T1000 (cell line): ENCODE results near the gene GRIN2A.

Source experiments
- DNase-seq: peaks from one replicate; lab custom pipeline; 2025; ENCODE audit warnings: mixed read lengths; lab: John Stamatoyannopoulos, UW

Gene GRIN2A

DNA sequence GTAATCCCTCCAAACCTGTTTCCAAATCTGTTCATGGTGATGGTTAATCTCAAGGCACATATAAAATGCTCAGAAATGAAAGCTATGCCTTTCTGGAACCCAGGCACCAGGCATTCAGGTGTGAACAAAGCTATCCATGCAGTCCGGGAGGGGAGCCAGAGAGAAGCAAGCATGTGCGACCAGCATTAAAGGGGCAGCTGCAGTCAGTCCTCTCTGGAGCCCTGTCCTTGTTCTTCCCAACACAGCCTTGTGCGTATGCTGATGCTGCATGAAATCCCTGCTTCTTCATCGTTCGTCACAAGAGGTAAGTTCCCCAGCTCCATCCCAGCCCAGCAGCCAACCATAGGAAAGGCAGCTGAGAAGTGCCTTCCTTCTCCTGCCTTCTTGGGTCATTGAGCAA lies 148.7 kb downstream of the GRIN2A start:
- no peak for DNase-seq

GRCh38 chr16:10031955-10032354 lies 150.3 kb downstream of the GRIN2A start:
- DNase-seq = no peak

DNA sequence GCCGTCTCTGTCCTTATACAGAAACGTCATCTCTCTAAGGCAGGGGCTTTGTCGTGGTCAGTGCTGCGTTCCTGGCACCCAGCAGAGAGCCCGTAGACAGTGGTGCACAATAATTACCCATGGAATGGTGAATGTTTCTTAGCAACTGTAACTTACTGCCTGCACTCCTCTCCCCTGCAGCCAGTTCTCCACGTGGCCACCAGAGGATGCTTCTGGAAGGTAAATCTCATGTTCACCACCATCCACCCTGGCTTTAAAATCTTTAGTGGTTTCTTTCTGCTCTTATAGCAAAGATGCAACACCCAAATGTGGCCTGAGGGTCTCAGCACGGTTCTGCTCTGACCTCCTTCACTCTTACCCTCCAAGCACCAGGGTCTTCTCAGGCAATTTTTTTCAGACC lies 150.8 kb downstream of the GRIN2A start:
- no peak for DNase-seq

- no peak for DNase-seq
Measured at GRCh38 chr16:10028644-10029043, 153.6 kb downstream of the GRIN2A start.

- DNase-seq = no peak
Measured at GRCh38 chr16:10027553-10027952, 154.7 kb downstream of the GRIN2A start.

DNA sequence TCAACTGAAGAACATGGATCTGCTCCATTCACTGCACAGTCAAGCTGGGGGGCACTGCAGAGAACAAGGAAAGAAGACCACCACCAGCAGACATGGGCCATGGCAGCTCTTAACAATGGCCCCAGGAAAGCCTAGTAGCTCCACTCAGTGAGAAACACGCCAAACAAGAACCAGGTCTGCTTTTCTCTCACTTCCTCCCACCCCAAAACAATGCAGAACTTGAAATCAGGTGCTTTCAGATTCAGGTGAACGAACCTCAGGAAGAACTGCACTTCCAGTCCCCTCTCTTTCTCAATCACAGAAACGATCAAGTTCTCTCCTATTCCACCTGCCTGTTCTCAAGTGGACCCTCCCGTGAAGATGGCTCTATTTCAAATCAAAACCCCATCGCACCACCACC lies 155.6 kb downstream of the GRIN2A start:
- no peak for DNase-seq

DNA sequence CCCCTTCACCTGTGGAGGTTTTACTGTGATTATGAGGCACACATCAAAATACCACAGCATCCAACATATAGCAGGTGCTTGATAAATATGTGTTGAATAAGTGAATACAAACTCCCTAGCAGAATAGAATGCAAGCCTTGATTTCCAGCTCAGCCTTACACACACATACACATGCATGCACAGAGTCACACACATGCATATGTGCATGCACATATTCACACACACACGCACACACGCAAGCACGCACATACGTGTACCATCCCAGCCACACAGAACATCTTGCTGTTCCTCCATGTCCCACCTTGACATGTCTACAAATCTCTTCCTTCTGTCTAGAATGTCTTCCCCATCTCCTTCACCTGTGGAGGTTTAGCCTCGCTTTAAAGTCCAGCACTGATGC lies 160.1 kb downstream of the GRIN2A start:
- DNase-seq = no peak

GRCh38 chr16:10020866-10021265 lies 161.4 kb downstream of the GRIN2A start:
- DNase-seq = no peak

DNA sequence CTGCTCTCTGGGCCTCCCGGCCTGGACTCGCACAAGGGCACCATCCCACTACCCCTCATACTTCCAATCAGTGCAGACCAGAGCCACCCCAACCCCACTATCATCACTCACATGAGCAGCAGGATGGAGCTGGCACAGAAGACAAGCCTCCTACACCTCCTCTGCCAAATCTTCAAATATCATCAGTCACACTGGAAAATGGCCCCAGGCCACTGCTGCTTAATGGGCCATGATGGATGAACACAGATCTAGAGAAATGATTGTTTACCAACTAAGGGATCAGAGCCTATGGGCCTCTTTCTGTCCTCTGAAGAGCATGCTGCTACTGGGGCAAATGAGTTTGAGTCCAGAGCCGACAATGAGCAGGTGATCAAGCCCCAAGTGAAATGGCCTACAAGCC lies 165.5 kb downstream of the GRIN2A start:
- DNase-seq = no peak

GRCh38 chr16:10015397-10015796 lies 166.8 kb downstream of the GRIN2A start:
- DNase-seq = no peak

DNA sequence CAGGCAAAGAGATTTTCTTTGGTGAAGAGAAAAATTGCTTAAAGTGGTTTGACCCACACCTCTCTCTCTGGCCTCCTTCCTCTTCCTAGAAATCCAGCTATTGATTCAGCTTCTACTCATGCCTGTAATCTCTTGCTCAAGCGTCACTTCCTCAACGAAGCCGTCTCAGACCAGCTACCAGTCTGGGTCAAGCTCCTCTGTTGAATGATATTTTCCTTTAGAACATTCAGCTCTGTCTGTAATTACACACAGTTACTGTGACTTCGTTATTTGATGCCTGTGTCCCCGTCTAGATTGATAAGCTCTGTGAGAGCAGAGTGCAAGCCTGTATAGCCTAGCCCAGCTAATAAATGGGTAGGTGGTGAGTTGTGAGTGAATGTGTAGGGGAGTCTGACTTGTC lies 168.5 kb downstream of the GRIN2A start:
- DNase-seq = no peak

DNA sequence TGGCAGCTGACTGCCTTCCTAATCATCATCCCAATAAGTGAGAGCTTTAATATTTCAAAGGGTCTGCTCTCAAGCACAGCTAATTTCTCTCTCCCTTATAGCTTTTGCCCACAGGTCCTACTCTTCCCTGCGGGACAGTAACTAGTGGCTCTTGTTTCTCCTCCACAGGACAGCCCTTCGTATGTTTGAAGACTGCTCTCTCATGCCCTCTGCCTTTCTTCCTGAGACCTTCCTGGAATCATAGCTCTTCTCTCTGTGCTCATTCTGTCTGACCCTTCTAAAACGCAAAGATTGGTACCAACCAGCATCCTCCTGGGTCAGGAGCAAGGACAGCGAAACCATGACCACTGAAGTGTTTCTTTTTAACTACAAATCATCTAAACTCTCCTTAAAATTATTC lies 168.9 kb downstream of the GRIN2A start:
- no peak for DNase-seq

GRCh38 chr16:10009684-10010083 lies 172.5 kb downstream of the GRIN2A start:
- no peak for DNase-seq

- DNase-seq = peak; percentile 14
Measured at GRCh38 chr16:10003486-10003885, 178.7 kb downstream of the GRIN2A start.

GRCh38 chr16:10001258-10001775 lies 180.9 kb downstream of the GRIN2A start:
- no peak for DNase-seq

- DNase-seq = no peak
Measured at GRCh38 chr16:9996221-9996620, 186.0 kb downstream of the GRIN2A start.

DNA sequence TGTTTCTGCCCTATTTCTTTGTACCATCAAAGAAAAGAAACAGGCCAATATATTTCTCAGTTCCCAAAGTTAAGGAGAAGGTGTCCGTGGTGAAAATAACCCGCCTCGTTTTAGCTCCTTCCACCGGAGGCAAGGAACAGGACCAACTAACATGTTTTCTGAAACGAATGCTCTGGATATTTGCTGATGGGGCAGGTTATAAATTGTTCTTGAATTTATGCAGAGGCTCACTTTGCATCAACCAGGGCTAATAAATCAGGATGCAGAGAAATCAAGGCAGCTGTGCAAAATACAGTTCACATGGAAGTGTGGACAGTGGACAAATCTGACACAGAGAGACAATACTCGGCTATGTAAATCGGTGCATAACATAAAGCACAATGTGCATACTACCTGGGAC lies 189.8 kb downstream of the GRIN2A start:
- DNase-seq = no peak

- no peak for DNase-seq
Measured at GRCh38 chr16:9980981-9981380, 201.2 kb downstream of the GRIN2A start.

GRCh38 chr16:9978160-9978725 lies 204.0 kb downstream of the GRIN2A start:
- DNase-seq = no peak

- no peak for DNase-seq
Measured at GRCh38 chr16:9977333-9977897, 204.8 kb downstream of the GRIN2A start.

- no peak for DNase-seq
Measured at GRCh38 chr16:9976601-9977000, 205.6 kb downstream of the GRIN2A start.

GRCh38 chr16:9971907-9972306 lies 210.3 kb downstream of the GRIN2A start:
- DNase-seq = no peak

DNA sequence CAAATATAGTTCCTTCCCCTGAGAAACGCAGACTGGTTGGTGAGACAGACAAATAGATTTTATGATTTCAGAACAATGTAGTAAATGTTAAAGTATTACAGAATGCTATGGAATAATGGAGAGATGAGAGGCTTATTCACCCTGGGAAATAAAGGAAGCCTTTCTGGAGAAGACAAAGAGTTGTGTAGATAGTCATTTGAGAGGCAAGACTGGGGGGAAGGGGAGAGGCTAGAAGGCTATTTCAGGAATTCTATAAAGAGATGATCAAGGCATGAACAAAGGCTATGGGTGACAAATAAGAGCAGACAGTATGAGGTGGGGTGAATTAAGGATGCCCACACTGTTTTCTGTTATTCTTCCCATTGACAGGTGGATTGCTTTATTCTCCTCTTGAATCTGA lies 211.4 kb downstream of the GRIN2A start:
- DNase-seq = no peak

GRCh38 chr16:9970244-9970643 lies 212.0 kb downstream of the GRIN2A start:
- no peak for DNase-seq
